ENCODE results near the gene TRIM15.

GRCh38 chr6:30150671-30151395, 12.5 kb upstream of the TRIM15 start:
- TF ChIP-seq CTCF (conservative IDR thresholded peaks at IDR 0.05; ENCODE audit: low read depth, low read length) (no peak), CEBPB (IDR thresholded peaks at IDR 0.05; ENCODE audit: low read depth, low read length) (no peak), RFX5 (IDR thresholded peaks at IDR 0.05; ENCODE audit: low read depth, low read length) (no peak), SMC3 (IDR thresholded peaks at IDR 0.05; ENCODE audit: low read depth, low read length) (no peak), POLR2A (IDR thresholded peaks at IDR 0.05; ENCODE audit: low read depth, low read length) (no peak), MAFK (IDR thresholded peaks at IDR 0.05; ENCODE audit: low read depth, low read length) (no peak), RCOR1 (IDR thresholded peaks at IDR 0.05; ENCODE audit: insufficient replicate concordance, low read length) (no peak), RAD21 (IDR thresholded peaks at IDR 0.05; ENCODE audit: low read length) (no peak)
